K562 (cell line): ENCODE results near the gene ATP9B. TPM values are rescaled to one million over a fixed set of nuclear protein-coding genes. Genes with fewer than 3 reads are reported as not detected.

Source experiments
- ELF1 ChIP-seq: fragments of 200-800 bp; sonication (Bioruptor generic); IDR thresholded peaks from 2 replicates; pipeline ENCODE4 v1.6.1; 2016; ENCODE audit warnings: missing genetic modification characterization, missing compliant biosample characterization
- EZH2 ChIP-seq: IDR thresholded peaks from 2 replicates; pipeline ENCODE4 v1.6.1; 2012; ENCODE audit warnings: low read depth, mild to moderate bottlenecking, inconsistent platforms, low read length, borderline replicate concordance
- FOXM1 ChIP-seq, 2 experiments: fragments of 450-650 bp in 1 of 2; sonication (generic) in 1 of 2; formaldehyde crosslinking in 1 of 2; IDR thresholded peaks; 2 replicates each; pipeline versions ENCODE4 v1.6.1 to v1.9.0; 2017 to 2022; ENCODE audit warnings: low read depth in 2 of 2, mild to moderate bottlenecking in 2 of 2, missing genetic modification reagents in 1 of 2, moderate library complexity in 1 of 2
- NR3C1 ChIP-seq: sonication (generic); formaldehyde crosslinking; IDR thresholded peaks from 2 replicates; pipeline ENCODE4 v1.8.1; 2022; ENCODE audit warnings: missing genetic modification reagents
- PTRF ChIP-seq: fragments of 450-650 bp; IDR thresholded peaks from 2 replicates; pipeline ENCODE4 v1.6.1; 2016; ENCODE audit warnings: mild to moderate bottlenecking, missing genetic modification characterization, missing compliant biosample characterization
- XRCC4 ChIP-seq: IDR thresholded peaks from one replicate; pipeline ENCODE4 v1.6.1; 2011; ENCODE audit not compliant: insufficient read depth, insufficient read length; ENCODE audit errors: extremely low read depth
- YY1 ChIP-seq, 3 experiments: IDR thresholded peaks; 2 replicates each; pipeline ENCODE4 v1.6.1; 2011; ENCODE audit warnings: low read length in 2 of 3, mild to moderate bottlenecking in 2 of 3, moderate library complexity in 2 of 3, borderline replicate concordance in 1 of 3, control low read depth in 1 of 3, low read depth in 1 of 3; ENCODE audit not compliant: insufficient read depth in 3 of 3, insufficient replicate concordance in 2 of 3, control insufficient read depth in 1 of 3, insufficient read length in 1 of 3; ENCODE audit errors: extremely low read depth in 1 of 3
- ZNF174 ChIP-seq: fragments of 250-450 bp; sonication (Bioruptor Pico); IDR thresholded peaks from 2 replicates; pipeline ENCODE4 v1.4.0; 2020; ENCODE audit warnings: mild to moderate bottlenecking
- polyA plus RNA-seq, 8 experiments: library from polyadenylated mRNA; depleted of rRNA in 4 of 8; stranded (reverse) in 5 of 8; unstranded in 3 of 8; fragments of >200 nt; fragmentation: Nextera tagmentation in 2 of 8; fragmentation: Illumina TruSeq in 1 of 8; extraction: Ambion mirVana in 2 of 8; extraction: Trizol in 1 of 8; gene quantifications; 2 replicates each; pipeline versions ENCODE4 v1.2.1 to v1.2.3, GENCODE V29; 2011 to 2014; ENCODE audit warnings: inconsistent platforms in 1 of 8, missing spikeins in 1 of 8
- total RNA-seq, 7 experiments: library from RNA; depleted of rRNA in 6 of 7; stranded (reverse); fragments of >200 nt in 6 of 7; fragmentation: Illumina TruSeq in 2 of 7; extraction: Trizol in 2 of 7; gene quantifications; 2 replicates each; pipeline versions ENCODE4 v1.2.1 to v1.2.3, GENCODE V29; 2011 to 2021; ENCODE audit warnings: low replicate concordance in 1 of 7
- TF ChIP-seq, protein P1 (sequence below): sonication (generic); formaldehyde crosslinking; IDR thresholded peaks from 2 replicates; pipeline ENCODE4 v1.8.0; 2022; ENCODE audit warnings: missing genetic modification reagents, mild to moderate bottlenecking, borderline replicate concordance
- TF ChIP-seq, protein P2 (sequence below): sonication (generic); formaldehyde crosslinking; IDR thresholded peaks from 2 replicates; pipeline ENCODE4 v1.8.0; 2022; ENCODE audit warnings: mild to moderate bottlenecking, missing genetic modification reagents, borderline replicate concordance
- TF ChIP-seq, protein P3 (sequence below): IDR thresholded peaks from 3 replicates; pipeline ENCODE4 v1.6.1; 2011; ENCODE audit warnings: borderline replicate concordance, mild to moderate bottlenecking, moderate library complexity; ENCODE audit not compliant: insufficient read length; ENCODE audit errors: extremely low read depth

ATP9B gene
- total and polyA plus RNA-seq, 9 of the 15 experiments (the other 6 are each of a cell fraction or from before 2014, with no cell fraction given), result 0.66 to 13.2 (median 7.9) TPM

DNA sequence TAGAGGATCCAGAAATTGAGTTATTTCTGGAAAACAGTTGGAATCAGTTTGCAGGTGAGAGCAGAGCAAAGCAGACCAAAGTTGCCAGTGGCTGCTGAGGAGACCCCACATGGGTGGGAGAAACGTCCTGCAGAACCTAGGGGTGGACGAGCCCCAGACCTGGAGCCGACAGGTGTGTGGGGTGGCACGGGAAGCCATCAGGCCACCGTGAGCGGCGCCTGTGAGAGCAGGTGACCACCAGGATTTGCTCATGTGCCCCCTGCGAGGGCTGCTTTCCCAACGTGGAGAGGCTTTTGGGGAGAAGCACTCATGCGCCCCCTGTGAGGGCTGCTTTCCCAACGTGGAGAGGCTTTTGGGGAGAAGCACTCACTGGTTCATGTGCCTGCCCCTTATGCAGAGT, 209.7 kb downstream of the ATP9B start (continued):
- TF ChIP-seq, protein P1, sequence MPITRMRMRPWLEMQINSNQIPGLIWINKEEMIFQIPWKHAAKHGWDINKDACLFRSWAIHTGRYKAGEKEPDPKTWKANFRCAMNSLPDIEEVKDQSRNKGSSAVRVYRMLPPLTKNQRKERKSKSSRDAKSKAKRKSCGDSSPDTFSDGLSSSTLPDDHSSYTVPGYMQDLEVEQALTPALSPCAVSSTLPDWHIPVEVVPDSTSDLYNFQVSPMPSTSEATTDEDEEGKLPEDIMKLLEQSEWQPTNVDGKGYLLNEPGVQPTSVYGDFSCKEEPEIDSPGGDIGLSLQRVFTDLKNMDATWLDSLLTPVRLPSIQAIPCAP (CRISPR knock-in tag), result no peak
- TF ChIP-seq XRCC4 (no peak), ELF1 (no peak), EZH2 (no peak), ZNF174 (CRISPR knock-in tag) (no peak), NR3C1 (no peak), PTRF (tag) (no peak), YY1 (IDR thresholded peaks at IDR 0.05; ENCODE audit: borderline replicate concordance in 1 of 3, control insufficient read depth in 1 of 3, extremely low read depth in 1 of 3, insufficient read depth in 3 of 3, insufficient read length in 1 of 3, insufficient replicate concordance in 2 of 3, low read depth in 1 of 3, low read length in 2 of 3) (no peak), FOXM1 (IDR thresholded peaks at IDR 0.05; ENCODE audit: low read depth) (no peak), FOXM1 (CRISPR knock-in tag; IDR thresholded peaks at IDR 0.05; ENCODE audit: low read depth) (no peak)
- TF ChIP-seq, protein P2, sequence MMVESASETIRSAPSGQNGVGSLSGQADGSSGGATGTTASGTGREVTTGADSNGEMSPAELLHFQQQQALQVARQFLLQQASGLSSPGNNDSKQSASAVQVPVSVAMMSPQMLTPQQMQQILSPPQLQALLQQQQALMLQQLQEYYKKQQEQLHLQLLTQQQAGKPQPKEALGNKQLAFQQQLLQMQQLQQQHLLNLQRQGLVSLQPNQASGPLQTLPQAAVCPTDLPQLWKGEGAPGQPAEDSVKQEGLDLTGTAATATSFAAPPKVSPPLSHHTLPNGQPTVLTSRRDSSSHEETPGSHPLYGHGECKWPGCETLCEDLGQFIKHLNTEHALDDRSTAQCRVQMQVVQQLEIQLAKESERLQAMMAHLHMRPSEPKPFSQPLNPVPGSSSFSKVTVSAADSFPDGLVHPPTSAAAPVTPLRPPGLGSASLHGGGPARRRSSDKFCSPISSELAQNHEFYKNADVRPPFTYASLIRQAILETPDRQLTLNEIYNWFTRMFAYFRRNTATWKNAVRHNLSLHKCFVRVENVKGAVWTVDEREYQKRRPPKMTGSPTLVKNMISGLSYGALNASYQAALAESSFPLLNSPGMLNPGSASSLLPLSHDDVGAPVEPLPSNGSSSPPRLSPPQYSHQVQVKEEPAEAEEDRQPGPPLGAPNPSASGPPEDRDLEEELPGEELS (CRISPR knock-in tag), result no peak
- TF ChIP-seq, protein P3, sequence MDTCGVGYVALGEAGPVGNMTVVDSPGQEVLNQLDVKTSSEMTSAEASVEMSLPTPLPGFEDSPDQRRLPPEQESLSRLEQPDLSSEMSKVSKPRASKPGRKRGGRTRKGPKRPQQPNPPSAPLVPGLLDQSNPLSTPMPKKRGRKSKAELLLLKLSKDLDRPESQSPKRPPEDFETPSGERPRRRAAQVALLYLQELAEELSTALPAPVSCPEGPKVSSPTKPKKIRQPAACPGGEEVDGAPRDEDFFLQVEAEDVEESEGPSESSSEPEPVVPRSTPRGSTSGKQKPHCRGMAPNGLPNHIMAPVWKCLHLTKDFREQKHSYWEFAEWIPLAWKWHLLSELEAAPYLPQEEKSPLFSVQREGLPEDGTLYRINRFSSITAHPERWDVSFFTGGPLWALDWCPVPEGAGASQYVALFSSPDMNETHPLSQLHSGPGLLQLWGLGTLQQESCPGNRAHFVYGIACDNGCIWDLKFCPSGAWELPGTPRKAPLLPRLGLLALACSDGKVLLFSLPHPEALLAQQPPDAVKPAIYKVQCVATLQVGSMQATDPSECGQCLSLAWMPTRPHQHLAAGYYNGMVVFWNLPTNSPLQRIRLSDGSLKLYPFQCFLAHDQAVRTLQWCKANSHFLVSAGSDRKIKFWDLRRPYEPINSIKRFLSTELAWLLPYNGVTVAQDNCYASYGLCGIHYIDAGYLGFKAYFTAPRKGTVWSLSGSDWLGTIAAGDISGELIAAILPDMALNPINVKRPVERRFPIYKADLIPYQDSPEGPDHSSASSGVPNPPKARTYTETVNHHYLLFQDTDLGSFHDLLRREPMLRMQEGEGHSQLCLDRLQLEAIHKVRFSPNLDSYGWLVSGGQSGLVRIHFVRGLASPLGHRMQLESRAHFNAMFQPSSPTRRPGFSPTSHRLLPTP, result no peak
